ENCODE measurements around the gene NDEL1. TPM values are rescaled to one million over a fixed set of nuclear protein-coding genes. Genes with fewer than 3 reads are reported as not detected.
"Not testable (repeated sequence)": the region's sequence is repeated elsewhere in the genome, so short reads cannot be mapped to it uniquely, and the experiment has no call there.

The NDEL1 gene
- total RNA-seq, 5 donors from 2014 or later (not counting 1 experiment from before 2014, with no cell fraction given), result 83.4 to 241 (median 99.0) TPM

DNA sequence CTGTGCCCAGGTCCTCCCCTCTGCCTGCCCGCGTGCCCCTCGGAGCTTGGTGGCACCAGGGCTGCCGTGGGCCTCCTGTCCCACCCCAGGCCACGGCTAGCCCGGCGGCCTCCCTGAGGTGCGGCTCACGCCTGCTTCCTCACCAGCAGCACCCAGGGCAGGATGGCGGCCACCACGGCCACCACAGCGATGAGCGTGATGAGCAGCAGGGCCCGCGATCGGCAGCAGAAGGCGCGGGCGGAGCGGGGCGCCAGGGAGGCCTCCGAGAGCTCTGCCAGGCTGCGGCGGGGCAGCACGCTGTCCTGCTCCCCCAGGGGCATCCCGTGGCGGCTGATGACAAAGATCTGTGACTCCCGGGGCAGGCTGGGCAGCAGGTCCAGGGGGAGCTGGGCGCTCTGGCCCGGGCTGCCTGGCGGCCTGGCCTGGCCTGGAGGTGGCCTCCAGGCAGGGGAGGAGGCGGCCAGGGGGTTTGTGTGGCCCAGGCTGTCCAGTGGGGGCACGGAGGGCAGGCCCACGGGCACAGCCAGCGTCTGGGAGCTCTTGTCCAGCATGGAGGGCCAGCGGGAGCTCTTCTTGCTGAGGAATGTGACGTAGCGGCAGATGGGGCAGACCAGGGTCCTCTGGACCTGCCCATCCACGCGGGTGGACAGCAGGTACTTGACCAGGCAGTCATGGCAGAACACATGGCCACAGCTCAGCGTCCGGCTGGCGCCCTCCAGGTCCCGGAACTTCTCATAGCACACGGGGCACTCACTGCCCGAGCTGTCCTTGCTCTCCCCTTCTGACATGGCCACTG, 42.8 kb upstream of the NDEL1 start:
- Mint-ChIP-seq H3K27me3 (peaks cover 0 to 9% of the 10 kb centered on the region in 2 donors), H3K4me1 (peaks cover 17 to 22% (median 22%) of the 10 kb centered on the region in 3 donors), H3K9me3 (no peaks in the 10 kb centered on the region), H3K27ac (no peak overlapping the region), H3K36me3 (no peaks in the 10 kb centered on the region), H3K4me3 (peak overlapping the region in 1 of 3 donors; percentile 56)
- Histone ChIP-seq H3K4me3 (ENCODE audit: control insufficient read depth in 1 of 2, extremely low read depth in 1 of 2, low read length in 1 of 2) (no peak overlapping the region), H3K27me3 (replicated peaks in 1 of 2; ENCODE audit: control insufficient read depth in 2 of 2, extremely low read depth in 1 of 2, insufficient read depth in 2 of 2, low read length in 1 of 2) (peaks cover 0 to 13% of the 10 kb centered on the region in 2 experiments), H3K4me1 (ENCODE audit: control insufficient read depth in 1 of 2, extremely low read depth in 1 of 2, insufficient read depth in 2 of 2, low read length in 2 of 2) (peaks cover 6 to 38% of the 10 kb centered on the region in 2 experiments), H3K9me3 (no peaks in the 10 kb centered on the region), H3K27ac (ENCODE audit: low read length) (peak overlapping the region; percentile 69), H3K36me3 (ENCODE audit: control insufficient read depth in 2 of 2, extremely low read depth in 1 of 2, insufficient read depth in 1 of 2, low read length in 1 of 2) (no peaks in the 10 kb centered on the region)
- ChIA-PET POLR2A (no interaction called here), CTCF (interaction anchor here in 1 of 2 donors (1.8 kb wide), 1 partner anchor 9 kb away, joined by 10 read pairs; no protein-coding TSS in a partner anchor)
- 91% methylated on average over 44 of the region's 46 CpGs for WGBS (ENCODE audit: insufficient coverage)
- DNase-seq (no peak), ATAC-seq (replicated peaks in 1 of 4) (no peak)

DNA sequence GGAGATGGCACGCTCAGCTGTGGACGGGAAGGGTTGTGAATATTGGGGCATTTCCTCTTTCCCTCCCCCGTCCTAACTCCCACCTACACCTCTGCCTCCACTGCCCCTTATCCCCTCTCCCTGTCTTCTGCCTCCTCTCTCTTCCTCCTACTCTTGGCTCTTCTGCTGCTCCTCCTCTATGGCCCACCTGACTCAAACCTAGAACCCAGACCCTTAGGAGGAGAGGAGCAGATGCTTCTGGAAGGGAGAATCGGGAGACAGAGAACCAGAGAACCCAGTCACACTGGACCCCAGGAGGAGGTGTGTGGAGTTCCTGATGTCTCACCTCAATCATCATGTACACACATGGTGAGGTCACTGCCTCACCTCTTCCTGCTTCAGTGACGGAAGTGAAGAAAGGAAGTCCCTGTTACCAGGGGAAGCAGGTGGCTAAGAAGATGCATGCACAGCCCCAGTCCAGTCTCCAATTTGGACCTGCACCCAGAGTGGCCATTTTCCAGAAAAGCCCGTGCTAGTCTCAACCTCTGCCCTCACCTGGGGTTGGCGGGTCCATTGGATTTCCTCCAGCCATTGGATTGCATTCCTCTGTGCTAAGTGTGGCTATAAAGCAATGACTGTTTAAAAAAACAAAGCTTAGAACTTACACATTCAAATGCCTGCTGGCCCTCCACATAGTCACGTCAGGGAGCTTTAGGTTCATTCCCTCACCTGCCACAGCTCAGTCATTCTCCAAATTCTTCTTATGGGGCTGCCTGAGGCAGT, 42.0 kb upstream of the NDEL1 start:
- CTCF ChIA-PET, result interaction anchor here in 1 of 2 donors (0.6 to 1.8 kb wide), 4 partner anchors 10 to 352 kb away, joined by 3 to 10 read pairs (median 4); partner anchors contain the start of gene KRABD2
- H3K4me3 ChIP-seq (ENCODE audit: control insufficient read depth in 1 of 2, extremely low read depth in 1 of 2, low read length in 1 of 2), result no peak overlapping the region
- ATAC-seq (replicated peaks in 1 of 4), result peak; percentile 88 to 100 (median 96)
- peaks cover 0 to 17% of the 10 kb centered on the region in 2 donors for H3K27me3 Mint-ChIP-seq
- H3K27ac Mint-ChIP-seq, result peak overlapping the region; percentile 80 to 83
- peak overlapping the region in 1 of 3 donors; percentile 56 for H3K4me3 Mint-ChIP-seq
- no peaks in the 10 kb centered on the region for H3K36me3 Mint-ChIP-seq
- peaks cover 6 to 33% of the 10 kb centered on the region in 2 experiments for H3K4me1 ChIP-seq (ENCODE audit: control insufficient read depth in 1 of 2, extremely low read depth in 1 of 2, insufficient read depth in 2 of 2, low read length in 2 of 2)
- H3K9me3 Mint-ChIP-seq, result no peaks in the 10 kb centered on the region
- WGBS (ENCODE audit: insufficient coverage), result no CpG with 5 or more reads among the region's 8 CpGs
- POLR2A ChIA-PET, result interaction anchor here in 1 of 2 donors (1.0 to 1.3 kb wide), 2 partner anchors 12 to 17 kb away, joined by 4 to 5 read pairs; partner anchors contain the start of gene KRABD2
- H3K27ac ChIP-seq (ENCODE audit: low read length), result peak overlapping the region; percentile 69
- peaks cover 0 to 20% of the 10 kb centered on the region in 2 experiments for H3K27me3 ChIP-seq (replicated peaks in 1 of 2; ENCODE audit: control insufficient read depth in 2 of 2, extremely low read depth in 1 of 2, insufficient read depth in 2 of 2, low read length in 1 of 2)
- H3K9me3 ChIP-seq, result no peaks in the 10 kb centered on the region
- H3K4me1 Mint-ChIP-seq, result peaks cover 12 to 18% (median 15%) of the 10 kb centered on the region in 3 donors
- H3K36me3 ChIP-seq (ENCODE audit: control insufficient read depth in 2 of 2, extremely low read depth in 1 of 2, insufficient read depth in 1 of 2, low read length in 1 of 2), result no peaks in the 10 kb centered on the region
- DNase-seq, result peak in 34 of 35 experiments; percentile 22 to 79 (median 48)

DNA sequence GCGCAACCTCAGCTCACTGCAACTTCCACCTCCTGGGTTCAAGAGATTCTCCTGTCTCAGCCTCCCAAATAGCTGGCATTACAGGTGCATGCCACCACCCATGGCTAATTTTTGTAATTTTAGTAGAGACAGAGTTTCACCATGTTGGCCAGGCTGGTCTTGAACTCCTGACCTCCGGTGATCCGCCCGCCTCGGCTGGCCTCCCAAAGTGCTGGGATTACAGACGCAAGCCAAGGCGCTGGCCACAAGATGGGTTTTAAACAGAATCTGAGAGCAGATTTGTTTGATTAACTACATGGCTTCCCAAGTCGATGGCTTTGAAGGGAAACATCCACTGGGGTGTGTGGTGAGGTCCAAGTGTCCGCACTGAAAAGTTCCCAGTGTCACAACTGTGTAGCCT, 41.2 kb upstream of the NDEL1 start:
- not testable (repeated sequence) for H3K9me3 Mint-ChIP-seq; H3K36me3 Mint-ChIP-seq; H3K27ac ChIP-seq (ENCODE audit: low read length); H3K36me3 ChIP-seq (ENCODE audit: control insufficient read depth in 2 of 2, extremely low read depth in 1 of 2, insufficient read depth in 1 of 2, low read length in 1 of 2); H3K27ac Mint-ChIP-seq; H3K9me3 ChIP-seq; H3K4me3 ChIP-seq (ENCODE audit: control insufficient read depth in 1 of 2, extremely low read depth in 1 of 2, low read length in 1 of 2); H3K4me3 Mint-ChIP-seq; DNase-seq; ATAC-seq (replicated peaks in 1 of 4)
- CTCF ChIA-PET, result interaction anchor here in 1 of 2 donors (0.6 to 1.8 kb wide), 5 partner anchors 11 to 351 kb away, joined by 3 to 10 read pairs (median 3); partner anchors contain the start of gene KRABD2
- WGBS (ENCODE audit: insufficient coverage), result 94% methylated on average over 6 of the region's 9 CpGs
- H3K27me3 ChIP-seq (replicated peaks in 1 of 2; ENCODE audit: control insufficient read depth in 2 of 2, extremely low read depth in 1 of 2, insufficient read depth in 2 of 2, low read length in 1 of 2), result peaks cover 0 to 29% of the 10 kb centered on the region in 2 experiments
- peaks cover 6 to 27% of the 10 kb centered on the region in 2 experiments for H3K4me1 ChIP-seq (ENCODE audit: control insufficient read depth in 1 of 2, extremely low read depth in 1 of 2, insufficient read depth in 2 of 2, low read length in 2 of 2)
- H3K4me1 Mint-ChIP-seq, result peaks cover 12 to 15% (median 15%) of the 10 kb centered on the region in 3 donors
- POLR2A ChIA-PET, result interaction anchor here in 1 of 2 donors (1.0 to 1.3 kb wide), 2 partner anchors 12 to 18 kb away, joined by 4 to 5 read pairs; partner anchors contain the start of gene KRABD2
- H3K27me3 Mint-ChIP-seq, result peaks cover 0 to 17% of the 10 kb centered on the region in 2 donors

DNA sequence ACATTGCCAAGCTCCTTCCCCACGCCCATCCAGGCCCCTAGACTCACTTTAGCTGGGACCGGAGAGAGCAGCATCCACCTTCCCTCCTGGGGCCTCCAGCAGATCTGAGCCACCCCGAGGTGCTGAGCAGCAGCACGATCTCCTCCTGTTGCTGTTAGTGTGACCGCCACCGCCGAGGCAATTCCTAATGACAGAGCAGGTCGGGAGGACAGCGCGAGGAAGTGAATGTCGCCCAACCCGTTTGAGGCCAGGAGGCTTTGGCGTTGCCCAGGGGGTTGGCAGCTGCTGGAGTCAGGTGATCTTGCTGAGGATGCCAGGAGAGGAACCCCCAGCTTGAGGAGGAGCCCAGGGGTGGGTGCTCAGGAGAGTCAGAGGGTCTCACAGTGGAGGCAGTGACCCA, 38.0 kb upstream of the NDEL1 start, which contains the start of gene RNF222:
RNF222 (minus strand) TSS at position 192 of the 400 bp plus-strand sequence. CDS start 4,366 bp downstream, outside the sequence.
- ChIA-PET CTCF (no interaction called here), POLR2A (no interaction called here)
- Histone ChIP-seq H3K36me3 (ENCODE audit: control insufficient read depth in 2 of 2, extremely low read depth in 1 of 2, insufficient read depth in 1 of 2, low read length in 1 of 2) (no peaks in the 10 kb centered on the region), H3K9me3 (no peaks in the 10 kb centered on the region), H3K27me3 (replicated peaks in 1 of 2; ENCODE audit: control insufficient read depth in 2 of 2, extremely low read depth in 1 of 2, insufficient read depth in 2 of 2, low read length in 1 of 2) (peaks cover 0 to 40% of the 10 kb centered on the region in 2 experiments), H3K4me3 (ENCODE audit: control insufficient read depth in 1 of 2, extremely low read depth in 1 of 2, low read length in 1 of 2) (no peak within 1 kb of the TSS), H3K4me1 (ENCODE audit: control insufficient read depth in 1 of 2, extremely low read depth in 1 of 2, insufficient read depth in 2 of 2, low read length in 2 of 2) (peaks cover 6 to 19% of the 10 kb centered on the region in 2 experiments), H3K27ac (ENCODE audit: low read length) (no peak within 1 kb of the TSS)
- DNase-seq (no peak), ATAC-seq (replicated peaks in 1 of 4) (no peak)
- H3K36me3 Mint-ChIP-seq, result no peaks in the 10 kb centered on the region
- peaks cover 14 to 42% of the 10 kb centered on the region in 2 donors for H3K27me3 Mint-ChIP-seq
- no peak within 1 kb of the TSS for H3K27ac Mint-ChIP-seq
- no peaks in the 10 kb centered on the region for H3K9me3 Mint-ChIP-seq
- H3K4me1 Mint-ChIP-seq, result peaks cover 11 to 13% (median 12%) of the 10 kb centered on the region in 3 donors
- WGBS (ENCODE audit: insufficient coverage), result 67% methylated on average over 12 of the region's 13 CpGs
- H3K4me3 Mint-ChIP-seq, result no peak within 1 kb of the TSS

DNA sequence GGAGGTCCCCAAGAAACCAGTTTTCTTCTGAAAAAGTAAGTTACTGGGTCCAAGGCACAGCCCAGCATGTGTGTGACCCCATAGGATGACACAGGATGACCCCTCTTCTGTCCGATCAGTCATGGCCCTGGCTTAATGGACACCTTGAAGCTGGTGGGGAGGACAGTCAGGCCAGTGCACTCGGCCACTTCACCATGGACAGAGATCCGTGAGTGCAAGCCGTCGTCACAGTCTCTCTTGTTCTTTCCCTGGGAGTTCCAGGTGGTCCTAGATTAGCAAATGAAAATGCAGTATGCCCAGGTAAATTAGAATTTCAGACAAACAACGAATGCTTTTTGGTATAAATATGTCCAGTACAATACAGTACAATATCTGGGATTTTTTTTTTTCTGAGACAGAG, 36.7 kb upstream of the NDEL1 start:
- WGBS (ENCODE audit: insufficient coverage), result 81% methylated on average over 5 of the region's 6 CpGs
- peaks cover 1 to 6% of the 10 kb centered on the region in 2 experiments for H3K4me1 ChIP-seq (ENCODE audit: control insufficient read depth in 1 of 2, extremely low read depth in 1 of 2, insufficient read depth in 2 of 2, low read length in 2 of 2)
- no peaks in the 10 kb centered on the region for H3K9me3 Mint-ChIP-seq
- peaks cover 20 to 46% of the 10 kb centered on the region in 2 donors for H3K27me3 Mint-ChIP-seq
- ATAC-seq (replicated peaks in 1 of 4), result no peak
- H3K4me1 Mint-ChIP-seq, result peaks cover 3 to 6% (median 4%) of the 10 kb centered on the region in 3 donors
- H3K9me3 ChIP-seq, result no peaks in the 10 kb centered on the region
- H3K27me3 ChIP-seq (replicated peaks in 1 of 2; ENCODE audit: control insufficient read depth in 2 of 2, extremely low read depth in 1 of 2, insufficient read depth in 2 of 2, low read length in 1 of 2), result peaks cover 0 to 40% of the 10 kb centered on the region in 2 experiments
- ChIA-PET CTCF (no interaction called here), POLR2A (no interaction called here)
- no peak for DNase-seq
- no peaks in the 10 kb centered on the region for H3K36me3 Mint-ChIP-seq
- H3K4me3 Mint-ChIP-seq, result no peak overlapping the region
- no peaks in the 10 kb centered on the region for H3K36me3 ChIP-seq (ENCODE audit: control insufficient read depth in 2 of 2, extremely low read depth in 1 of 2, insufficient read depth in 1 of 2, low read length in 1 of 2)
- no peak overlapping the region for H3K27ac Mint-ChIP-seq
- H3K27ac ChIP-seq (ENCODE audit: low read length), result no peak overlapping the region
- H3K4me3 ChIP-seq (ENCODE audit: control insufficient read depth in 1 of 2, extremely low read depth in 1 of 2, low read length in 1 of 2), result no peak overlapping the region

DNA sequence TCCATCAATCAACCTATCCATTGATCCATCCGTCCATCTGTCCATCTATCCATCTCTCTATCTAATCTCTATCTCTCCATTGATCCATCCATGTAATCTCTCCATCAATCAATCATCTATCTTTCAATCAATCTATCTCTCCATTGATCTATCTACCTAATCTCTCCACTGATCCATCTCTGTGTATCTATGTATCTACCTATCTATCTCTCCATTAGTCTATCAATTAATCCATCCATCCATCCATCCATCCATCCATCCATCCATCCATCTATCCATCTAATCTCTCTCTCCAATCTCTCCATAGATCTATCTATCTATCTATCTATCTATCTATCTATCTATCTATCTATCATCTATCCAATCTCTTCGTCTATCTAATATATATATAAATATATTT, 34.6 kb upstream of the NDEL1 start:
- ATAC-seq (replicated peaks in 1 of 4) (no peak), DNase-seq (no peak)
- H3K27me3 ChIP-seq (replicated peaks in 1 of 2; ENCODE audit: control insufficient read depth in 2 of 2, extremely low read depth in 1 of 2, insufficient read depth in 2 of 2, low read length in 1 of 2), result peaks cover 0 to 48% of the 10 kb centered on the region in 2 experiments
- H3K4me3 ChIP-seq (ENCODE audit: control insufficient read depth in 1 of 2, extremely low read depth in 1 of 2, low read length in 1 of 2), result no peak overlapping the region
- no peaks in the 10 kb centered on the region for H3K4me1 ChIP-seq (ENCODE audit: control insufficient read depth in 1 of 2, extremely low read depth in 1 of 2, insufficient read depth in 2 of 2, low read length in 2 of 2)
- no peaks in the 10 kb centered on the region for H3K4me1 Mint-ChIP-seq
- H3K27ac ChIP-seq (ENCODE audit: low read length), result no peak overlapping the region
- H3K27me3 Mint-ChIP-seq, result peaks cover 20 to 45% of the 10 kb centered on the region in 2 donors
- CTCF ChIA-PET, result no interaction called here
- no peaks in the 10 kb centered on the region for H3K9me3 ChIP-seq
- no peaks in the 10 kb centered on the region for H3K36me3 ChIP-seq (ENCODE audit: control insufficient read depth in 2 of 2, extremely low read depth in 1 of 2, insufficient read depth in 1 of 2, low read length in 1 of 2)
- no peaks in the 10 kb centered on the region for H3K9me3 Mint-ChIP-seq
- POLR2A ChIA-PET, result no interaction called here
- peak overlapping the region in 1 of 2 donors; percentile 4 for H3K27ac Mint-ChIP-seq
- H3K36me3 Mint-ChIP-seq, result no peaks in the 10 kb centered on the region
- no peak overlapping the region for H3K4me3 Mint-ChIP-seq
- WGBS (ENCODE audit: insufficient coverage), result 80% methylated on average over 1 of the region's 2 CpGs

All from T-cell (primary cell).